Measurements from ENCODE around the gene TICAM2.
A peak's percentile ranks its signal among the peaks of the same experiment; 100 is the strongest.

- TF ChIP-seq, protein P1, sequence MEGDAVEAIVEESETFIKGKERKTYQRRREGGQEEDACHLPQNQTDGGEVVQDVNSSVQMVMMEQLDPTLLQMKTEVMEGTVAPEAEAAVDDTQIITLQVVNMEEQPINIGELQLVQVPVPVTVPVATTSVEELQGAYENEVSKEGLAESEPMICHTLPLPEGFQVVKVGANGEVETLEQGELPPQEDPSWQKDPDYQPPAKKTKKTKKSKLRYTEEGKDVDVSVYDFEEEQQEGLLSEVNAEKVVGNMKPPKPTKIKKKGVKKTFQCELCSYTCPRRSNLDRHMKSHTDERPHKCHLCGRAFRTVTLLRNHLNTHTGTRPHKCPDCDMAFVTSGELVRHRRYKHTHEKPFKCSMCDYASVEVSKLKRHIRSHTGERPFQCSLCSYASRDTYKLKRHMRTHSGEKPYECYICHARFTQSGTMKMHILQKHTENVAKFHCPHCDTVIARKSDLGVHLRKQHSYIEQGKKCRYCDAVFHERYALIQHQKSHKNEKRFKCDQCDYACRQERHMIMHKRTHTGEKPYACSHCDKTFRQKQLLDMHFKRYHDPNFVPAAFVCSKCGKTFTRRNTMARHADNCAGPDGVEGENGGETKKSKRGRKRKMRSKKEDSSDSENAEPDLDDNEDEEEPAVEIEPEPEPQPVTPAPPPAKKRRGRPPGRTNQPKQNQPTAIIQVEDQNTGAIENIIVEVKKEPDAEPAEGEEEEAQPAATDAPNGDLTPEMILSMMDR (IDR thresholded peaks at IDR 0.05) = no peak
- TF ChIP-seq POLR2A (IDR thresholded peaks at IDR 0.05) = peak; percentile 93
These were observed 57.6 kb downstream of the TICAM2 start, which contains the start of gene FEM1C for GRCh38 chr5:115544436-115545350.

Data from breast epithelium (tissue), 3 donors.